SW480 (cell line): ENCODE results near the gene PEDS1.
"Not testable (repeated sequence)": the region's sequence is repeated elsewhere in the genome, so short reads cannot be mapped to it uniquely, and the experiment has no call there.

ENCODE experiments used
- DNase-seq: peaks from one replicate; pipeline ENCODE4 v3.0.0-alpha.2; 2016; ENCODE audit warnings: low spot score

The PEDS1 gene

GRCh38 chr20:50190251-50191064 lies 36.9 kb upstream of the PEDS1 start, which contains the start of gene CEBPB:
TSS of gene CEBPB (plus strand) at chr20:50190830. CDS start at chr20:50191034, 204 bp downstream.
- DNase-seq: peak; percentile 95

- peak; percentile 59 for DNase-seq
These were observed 36.2 kb upstream of the PEDS1 start for GRCh38 chr20:50189681-50190250.

GRCh38 chr20:50188879-50189680 lies 35.6 kb upstream of the PEDS1 start:
- no peak for DNase-seq

GRCh38 chr20:50188287-50188688 lies 34.8 kb upstream of the PEDS1 start:
- no peak for DNase-seq

- peak; percentile 58 for DNase-seq
These were observed 34.0 kb upstream of the PEDS1 start for GRCh38 chr20:50187403-50188051.

- no peak for DNase-seq
These were observed 33.5 kb upstream of the PEDS1 start for GRCh38 chr20:50186987-50187402.

GRCh38 chr20:50186151-50186885 lies 32.8 kb upstream of the PEDS1 start:
- DNase-seq: peak; percentile 87

GRCh38 chr20:50185426-50185825 lies 31.9 kb upstream of the PEDS1 start:
- no peak for DNase-seq

GRCh38 chr20:50182346-50182745 lies 28.8 kb upstream of the PEDS1 start:
- no peak for DNase-seq

- DNase-seq: no peak
These were observed 27.8 kb upstream of the PEDS1 start for GRCh38 chr20:50181344-50181743.

GRCh38 chr20:50178672-50179071 lies 25.1 kb upstream of the PEDS1 start:
- DNase-seq: not testable (repeated sequence)

GRCh38 chr20:50175938-50176933 lies 22.7 kb upstream of the PEDS1 start:
- DNase-seq: no peak

GRCh38 chr20:50174456-50174855 lies 20.9 kb upstream of the PEDS1 start:
- DNase-seq: no peak

- peak; percentile 87 for DNase-seq
These were observed 19.0 kb upstream of the PEDS1 start for GRCh38 chr20:50172347-50173013.

GRCh38 chr20:50170549-50171220 lies 17.2 kb upstream of the PEDS1 start:
- DNase-seq: no peak

GRCh38 chr20:50169329-50169823 lies 15.9 kb upstream of the PEDS1 start:
- DNase-seq: peak; percentile 78

- DNase-seq: peak; percentile 100
These were observed 12.4 kb upstream of the PEDS1 start for GRCh38 chr20:50165684-50166554.
